ENCODE results near the gene NEGR1.

Gene NEGR1

DNA sequence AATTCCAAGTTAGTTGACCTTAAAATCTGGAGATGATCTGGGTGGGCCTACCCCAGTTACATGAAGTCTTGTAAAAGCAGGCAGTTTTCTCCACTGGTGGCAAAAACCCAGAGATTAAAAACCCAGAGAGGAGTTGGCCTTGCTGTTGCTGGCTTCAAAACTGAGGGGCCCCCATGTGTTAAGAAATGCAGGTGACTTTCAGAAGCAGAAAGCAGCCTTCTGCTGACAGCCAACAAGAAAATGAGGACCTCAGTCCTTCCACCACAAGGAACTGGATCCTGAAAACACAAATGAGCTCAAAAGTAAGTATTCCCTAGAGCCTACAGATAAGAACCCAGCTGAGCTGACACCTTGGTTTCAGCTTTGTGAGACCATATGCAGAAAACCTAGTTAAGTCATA, 857.8 kb downstream of the NEGR1 start:
- no peak for DNase-seq (ENCODE audit: low spot score)
- TF ChIP-seq, protein P1, sequence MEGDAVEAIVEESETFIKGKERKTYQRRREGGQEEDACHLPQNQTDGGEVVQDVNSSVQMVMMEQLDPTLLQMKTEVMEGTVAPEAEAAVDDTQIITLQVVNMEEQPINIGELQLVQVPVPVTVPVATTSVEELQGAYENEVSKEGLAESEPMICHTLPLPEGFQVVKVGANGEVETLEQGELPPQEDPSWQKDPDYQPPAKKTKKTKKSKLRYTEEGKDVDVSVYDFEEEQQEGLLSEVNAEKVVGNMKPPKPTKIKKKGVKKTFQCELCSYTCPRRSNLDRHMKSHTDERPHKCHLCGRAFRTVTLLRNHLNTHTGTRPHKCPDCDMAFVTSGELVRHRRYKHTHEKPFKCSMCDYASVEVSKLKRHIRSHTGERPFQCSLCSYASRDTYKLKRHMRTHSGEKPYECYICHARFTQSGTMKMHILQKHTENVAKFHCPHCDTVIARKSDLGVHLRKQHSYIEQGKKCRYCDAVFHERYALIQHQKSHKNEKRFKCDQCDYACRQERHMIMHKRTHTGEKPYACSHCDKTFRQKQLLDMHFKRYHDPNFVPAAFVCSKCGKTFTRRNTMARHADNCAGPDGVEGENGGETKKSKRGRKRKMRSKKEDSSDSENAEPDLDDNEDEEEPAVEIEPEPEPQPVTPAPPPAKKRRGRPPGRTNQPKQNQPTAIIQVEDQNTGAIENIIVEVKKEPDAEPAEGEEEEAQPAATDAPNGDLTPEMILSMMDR (IDR thresholded peaks at IDR 0.05; ENCODE audit: extremely low read depth, insufficient read depth, missing control alignments): no peak
- in situ Hi-C loops (cut with MboI; ENCODE audit: low pct_unique_long_range_greater_than_20kb, low sequenced_read_pairs, unreplicated experiment): no loop called here

DNA sequence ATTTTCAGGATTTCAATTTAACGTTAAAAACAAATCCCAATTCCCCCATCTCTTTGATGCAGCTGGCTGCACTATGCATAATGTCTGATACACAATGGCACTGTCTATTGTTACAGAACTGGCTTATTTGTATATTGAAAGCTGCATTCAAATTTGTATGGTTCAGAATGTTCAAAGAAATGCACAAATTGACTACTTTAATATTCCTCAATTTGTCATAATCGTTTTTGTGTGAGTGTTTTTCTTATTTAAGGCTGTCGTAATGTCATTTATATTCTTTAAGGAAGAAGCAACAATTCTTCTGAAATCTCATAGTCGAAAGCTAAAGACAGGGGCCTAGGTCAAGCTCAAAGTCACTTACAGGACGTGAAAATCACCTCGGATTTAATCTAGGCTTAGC, 860.1 kb downstream of the NEGR1 start:
- in situ Hi-C loops (cut with MboI; ENCODE audit: low pct_unique_long_range_greater_than_20kb, low sequenced_read_pairs, unreplicated experiment): no loop called here
- no peak for DNase-seq (ENCODE audit: low spot score)
- TF ChIP-seq, protein P1 (IDR thresholded peaks at IDR 0.05; ENCODE audit: extremely low read depth, insufficient read depth, missing control alignments): no peak

DNA sequence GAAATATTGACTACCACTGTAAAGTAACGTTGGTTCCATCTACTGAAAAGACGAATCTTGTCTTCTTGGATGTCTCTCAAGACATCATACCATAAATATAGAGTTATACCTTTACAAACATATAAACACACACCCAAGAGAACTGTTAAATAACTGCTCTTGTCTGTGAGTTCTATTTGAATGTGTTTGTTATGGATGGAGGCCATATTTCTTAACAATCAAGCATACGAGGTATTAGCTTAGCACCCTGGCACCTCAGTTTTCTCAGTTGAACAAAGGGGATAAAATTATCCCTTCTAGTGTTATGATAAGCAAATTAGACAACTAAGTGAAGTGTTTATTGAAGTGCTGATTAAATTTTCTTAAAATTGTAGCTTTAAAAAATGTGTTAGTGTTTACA, 864.9 kb downstream of the NEGR1 start:
- TF ChIP-seq, protein P1 (IDR thresholded peaks at IDR 0.05; ENCODE audit: extremely low read depth, insufficient read depth, missing control alignments): no peak
- no peak for DNase-seq (ENCODE audit: low spot score)
- in situ Hi-C loops (cut with MboI; ENCODE audit: low pct_unique_long_range_greater_than_20kb, low sequenced_read_pairs, unreplicated experiment): no loop called here

DNA sequence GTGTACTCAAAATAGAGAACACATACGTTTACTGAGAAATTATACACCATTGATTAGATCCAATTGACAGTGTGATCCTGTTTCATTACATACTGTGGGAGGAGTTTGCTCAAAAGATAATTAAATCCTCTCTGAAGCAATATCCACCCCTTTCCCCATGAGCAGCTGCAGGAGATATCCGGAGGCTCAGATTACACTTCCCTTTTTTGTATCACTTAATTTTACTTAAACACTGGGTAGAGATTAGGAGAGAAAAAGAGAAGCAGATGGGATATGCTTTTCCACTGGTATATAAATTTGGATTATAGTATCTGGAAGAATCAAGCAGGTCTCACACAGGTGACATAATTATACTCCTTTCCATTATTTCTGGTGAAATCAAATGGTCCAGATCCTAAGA, 868.2 kb downstream of the NEGR1 start:
- in situ Hi-C loops (cut with MboI; ENCODE audit: low pct_unique_long_range_greater_than_20kb, low sequenced_read_pairs, unreplicated experiment): no loop called here
- no peak for DNase-seq (ENCODE audit: low spot score)

DNA sequence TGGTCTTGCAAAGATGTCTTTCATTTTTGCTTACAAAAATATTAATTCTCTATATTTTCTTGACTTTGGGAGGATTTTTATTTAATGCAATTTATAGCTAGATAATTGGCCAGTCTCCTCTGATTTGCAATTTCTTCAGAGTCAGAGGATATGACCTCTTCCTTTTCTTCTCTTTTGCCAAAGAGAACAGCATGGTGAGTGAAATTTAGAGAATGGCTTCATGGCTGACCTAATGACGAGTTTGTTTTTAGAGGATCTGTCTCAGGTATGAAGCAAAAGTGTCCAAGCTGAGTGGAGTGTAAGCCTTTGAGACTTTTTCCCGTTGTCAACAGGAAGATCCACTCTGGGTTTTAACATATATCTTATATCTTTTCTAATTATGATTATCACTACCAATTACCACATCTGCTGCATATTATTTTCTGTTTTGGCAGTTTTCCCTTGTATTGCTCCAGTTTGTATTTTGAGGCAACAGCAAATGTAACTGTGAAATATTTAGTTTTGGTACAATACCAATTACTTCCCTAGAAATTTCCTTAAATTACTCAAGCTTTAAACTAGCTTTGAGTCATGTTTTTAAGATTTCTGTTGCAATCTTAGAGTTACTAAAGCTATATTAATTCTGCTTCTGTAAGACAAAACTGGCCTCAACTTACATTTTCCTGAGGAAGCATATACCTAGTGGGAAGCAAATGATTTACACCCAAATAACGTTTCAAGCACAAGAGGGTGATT, 868.7 kb downstream of the NEGR1 start:
- TF ChIP-seq, protein P1 (IDR thresholded peaks at IDR 0.05; ENCODE audit: extremely low read depth, insufficient read depth, missing control alignments): no peak
- in situ Hi-C loops (cut with MboI; ENCODE audit: low pct_unique_long_range_greater_than_20kb, low sequenced_read_pairs, unreplicated experiment): no loop called here
- DNase-seq (ENCODE audit: low spot score): no peak

More for the DNA sequence above, 868.2 kb downstream of the NEGR1 start:
- TF ChIP-seq, protein P1 (IDR thresholded peaks at IDR 0.05; ENCODE audit: extremely low read depth, insufficient read depth, missing control alignments): no peak

DNA sequence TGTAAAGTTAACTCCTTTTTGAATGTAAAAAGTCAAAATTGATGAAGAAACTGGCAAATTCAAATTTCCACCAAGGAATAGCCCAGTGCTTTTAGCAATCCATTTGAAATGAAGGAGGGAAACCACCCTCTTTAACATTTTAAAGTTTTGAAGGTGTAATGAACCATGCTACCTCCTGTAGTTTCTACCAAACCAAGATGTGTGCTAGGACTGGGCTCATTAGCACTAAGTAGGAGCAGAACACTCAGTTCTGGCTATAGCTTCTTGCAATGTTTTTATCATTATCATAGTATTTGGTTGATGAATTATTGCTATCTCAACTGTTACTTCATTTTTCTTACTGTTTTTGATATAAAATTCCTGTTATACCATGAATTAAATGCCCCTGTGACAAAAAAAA, 882.3 kb downstream of the NEGR1 start:
- no peak for DNase-seq (ENCODE audit: low spot score)
- in situ Hi-C loops (cut with MboI; ENCODE audit: low pct_unique_long_range_greater_than_20kb, low sequenced_read_pairs, unreplicated experiment): no loop called here
- TF ChIP-seq, protein P1 (IDR thresholded peaks at IDR 0.05; ENCODE audit: extremely low read depth, insufficient read depth, missing control alignments): no peak

Data from GM13977 (cell line).